Adrenal gland (tissue), 12 donors: ENCODE measurements around the gene IL17F. TPM values are rescaled to one million over a fixed set of nuclear protein-coding genes. Genes with fewer than 3 reads are reported as not detected.

ENCODE experiments used
- DNase-seq, 7 donors: peaks; one replicate each; pipeline ENCODE4 v3.0.0-alpha.2; 2019 to 2020
- H3K27ac ChIP-seq, 5 donors: fragments of 200-600 bp; sonication (generic) in 4 of 5; 1 replicate in 3 of 5; 2 replicates in 2 of 5; pipeline versions ENCODE4 v1.5.1 to v1.8.0; 2016 to 2020; ENCODE audit warnings: mild to moderate bottlenecking in 1 of 5
- H3K27me3 ChIP-seq: fragments of 200-600 bp; 2 replicates; pipeline ENCODE4 v1.8.0; 2021
- H3K36me3 ChIP-seq, 2 donors: fragments of 200-600 bp; replicated peaks in 1 of 2; 1 replicate in 1 of 2; 2 replicates in 1 of 2; pipeline versions ENCODE4 v1.5.1 to v1.8.0; 2018 to 2022
- H3K4me1 ChIP-seq, 2 donors: fragments of 200-600 bp; replicated peaks in 1 of 2; 1 replicate in 1 of 2; 2 replicates in 1 of 2; pipeline versions ENCODE4 v1.5.1 to v1.8.0; 2018 to 2021
- H3K4me3 ChIP-seq, 4 donors: fragments of 200-600 bp; sonication (generic) in 3 of 4; one replicate each; pipeline ENCODE4 v1.5.1; 2016 to 2018
- H3K9me3 ChIP-seq, 3 donors: fragments of 200-600 bp; sonication (generic) in 1 of 3; replicated peaks in 1 of 3; 1 replicate in 2 of 3; 2 replicates in 1 of 3; pipeline versions ENCODE4 v1.5.1 to v1.8.0; 2016 to 2021
- POLR2A ChIP-seq, 2 donors: fragments of 450-650 bp; IDR thresholded peaks; one replicate each; pipeline ENCODE4 v1.6.1; 2017; ENCODE audit warnings: antibody characterized with exemption in 2 of 2, mild to moderate bottlenecking in 2 of 2, moderate library complexity in 1 of 2
- WGBS, 4 donors: extraction: QIAGEN DNeasy Blood & Tissue Kit in 2 of 4; methylation state at CpG; one replicate each; pipeline versions ENCODE4 v1.1.5 to v1.1.7; 2013 to 2017; 5-methylcytosine and 5-hydroxymethylcytosine counted together
- intact Hi-C, 2 donors: fragments of 100-400 bp; cut with DNase I; formaldehyde crosslinking; loops; one replicate each; pipeline versions ENCODE4 v1.14.1 to v1.15.0; 2022 to 2023
- polyA plus RNA-seq, 3 donors: library from polyadenylated mRNA; stranded (reverse); fragments of 200-250 nt in 2 of 3; fragments of 350-450 nt in 1 of 3; fragmentation: Illumina TruSeq in 1 of 3; extraction: RNeasy Lipid Tissue Mini Kit (QIAGEN cat#74804) in 1 of 3; gene quantifications; one replicate each; pipeline ENCODE4 v1.2.3, GENCODE V29; 2013 to 2014
- total RNA-seq, 9 donors: library from RNA; depleted of rRNA in 4 of 9; stranded (reverse); fragments of >200 nt in 4 of 9; fragments of 120-200 nt in 1 of 9; fragmentation: NEBNext Ultra II Directional in 1 of 9; extraction: Animal tissue kit (Norgen Biotek cat#: 25700) in 1 of 9; gene quantifications; one replicate each; pipeline versions ENCODE4 v1.1.0 to v1.2.4, GENCODE V29; 2013 to 2023
- TF ChIP-seq, protein P1 (sequence below), 6 experiments: fragments of 450-650 bp in 4 of 6; fragments of 200-600 bp in 2 of 6; sonication (generic) in 1 of 6; IDR thresholded peaks; 1 replicate in 5 of 6; 2 replicates in 1 of 6; pipeline versions ENCODE4 v1.5.1 to v1.8.0; 2016 to 2021; ENCODE audit warnings: antibody characterized with exemption in 6 of 6, mild to moderate bottlenecking in 2 of 6, moderate library complexity in 1 of 6
- donor health status: healthy with polysubstance abuse.
- donor health status: Bipolar disorder and iron deficiency.
- donor health status: DM: yes; HTN: yes; CAD: no.
- donor health status: DM: no; HTN: no; CAD: no.
- donor health status: DM: no; HTN: no; CAD: no.
- donor health status: DM: yes; HTN: yes; CAD: no.

IL17F gene
- total and polyA plus RNA-seq, 12 donors: not detected

DNA sequence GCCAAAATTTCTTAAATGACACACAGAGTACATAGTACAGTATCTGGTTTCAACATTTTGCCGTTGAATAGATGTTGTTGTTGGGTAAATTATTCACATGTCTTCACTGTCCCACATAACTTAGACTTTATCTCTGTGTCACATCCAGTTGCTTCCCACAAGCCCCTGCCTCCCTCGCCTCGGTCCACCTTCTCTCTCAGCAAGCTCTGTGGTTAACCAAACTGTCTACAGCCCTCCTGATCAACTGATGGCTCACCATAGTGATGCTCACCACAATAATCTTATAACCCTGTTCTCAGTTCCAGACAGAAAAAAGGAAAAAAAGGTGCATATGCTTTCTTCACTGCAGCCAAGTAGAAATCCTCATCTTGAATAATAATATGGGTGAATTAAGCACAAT is 23.0 kb downstream of the IL17F start:
- WGBS, 4 donors: 39 to 63% (median 41%) methylated on average over 3 of the region's 3 CpGs
- DNase-seq: no peak
- intact Hi-C loops: no loop called here
- Histone ChIP-seq H3K27me3 (peaks cover 4% of the 10 kb centered on the region), H3K4me3 (no peak overlapping the region), H3K36me3 (no peaks in the 10 kb centered on the region), H3K27ac (no peak overlapping the region), H3K4me1 (no peaks in the 10 kb centered on the region), H3K9me3 (no peaks in the 10 kb centered on the region)
- TF ChIP-seq POLR2A (IDR thresholded peaks at IDR 0.05): no peak
- TF ChIP-seq, protein P1, sequence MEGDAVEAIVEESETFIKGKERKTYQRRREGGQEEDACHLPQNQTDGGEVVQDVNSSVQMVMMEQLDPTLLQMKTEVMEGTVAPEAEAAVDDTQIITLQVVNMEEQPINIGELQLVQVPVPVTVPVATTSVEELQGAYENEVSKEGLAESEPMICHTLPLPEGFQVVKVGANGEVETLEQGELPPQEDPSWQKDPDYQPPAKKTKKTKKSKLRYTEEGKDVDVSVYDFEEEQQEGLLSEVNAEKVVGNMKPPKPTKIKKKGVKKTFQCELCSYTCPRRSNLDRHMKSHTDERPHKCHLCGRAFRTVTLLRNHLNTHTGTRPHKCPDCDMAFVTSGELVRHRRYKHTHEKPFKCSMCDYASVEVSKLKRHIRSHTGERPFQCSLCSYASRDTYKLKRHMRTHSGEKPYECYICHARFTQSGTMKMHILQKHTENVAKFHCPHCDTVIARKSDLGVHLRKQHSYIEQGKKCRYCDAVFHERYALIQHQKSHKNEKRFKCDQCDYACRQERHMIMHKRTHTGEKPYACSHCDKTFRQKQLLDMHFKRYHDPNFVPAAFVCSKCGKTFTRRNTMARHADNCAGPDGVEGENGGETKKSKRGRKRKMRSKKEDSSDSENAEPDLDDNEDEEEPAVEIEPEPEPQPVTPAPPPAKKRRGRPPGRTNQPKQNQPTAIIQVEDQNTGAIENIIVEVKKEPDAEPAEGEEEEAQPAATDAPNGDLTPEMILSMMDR (IDR thresholded peaks at IDR 0.05): no peak

- H3K36me3 ChIP-seq: no peaks in the 10 kb centered on the region
- H3K27me3 ChIP-seq: peaks cover 4% of the 10 kb centered on the region
- H3K9me3 ChIP-seq: no peaks in the 10 kb centered on the region
- no peak for DNase-seq
- TF ChIP-seq, protein P1 (IDR thresholded peaks at IDR 0.05): no peak
- no peak overlapping the region for H3K27ac ChIP-seq
- 59 to 86% (median 76%) methylated on average over 2 of the region's 2 CpGs for whole genome bisulfite sequencing, 4 donors
- intact Hi-C loops: no loop called here
- H3K4me3 ChIP-seq: no peak overlapping the region
- no peaks in the 10 kb centered on the region for H3K4me1 ChIP-seq
Observed at GRCh38 chr6:52217761-52218160, 26.5 kb downstream of the IL17F start.

- Histone ChIP-seq H3K27me3 (no peaks in the 10 kb centered on the region), H3K36me3 (no peaks in the 10 kb centered on the region), H3K4me3 (no peak overlapping the region), H3K9me3 (no peaks in the 10 kb centered on the region), H3K4me1 (no peaks in the 10 kb centered on the region), H3K27ac (no peak overlapping the region)
- TF ChIP-seq, protein P1 (IDR thresholded peaks at IDR 0.05): no peak
- intact Hi-C loops: no loop called here
- no peak for DNase-seq
- 73 to 88% (median 80%) methylated on average over 5 of the region's 5 CpGs for WGBS, 4 donors
Observed at GRCh38 chr6:52216932-52217575, 27.2 kb downstream of the IL17F start.

DNA sequence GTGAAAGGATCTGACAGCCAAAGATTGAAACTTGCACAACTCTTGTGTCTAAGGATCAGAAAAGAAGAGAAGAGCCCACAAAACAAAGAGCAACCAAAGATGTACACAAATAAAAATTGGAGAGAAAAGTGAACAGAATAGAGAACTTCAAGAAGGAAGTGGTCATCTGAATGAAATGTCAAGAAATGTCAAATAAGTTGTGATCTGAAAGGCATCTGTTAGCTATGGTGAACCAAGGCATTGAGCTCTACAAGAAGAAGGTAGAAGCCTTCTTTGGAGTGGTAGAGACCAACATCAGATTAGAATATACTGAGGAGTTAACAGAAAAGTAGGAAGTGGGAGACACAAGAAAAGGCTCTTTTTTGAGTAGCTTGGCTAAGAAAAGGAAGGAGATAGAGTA is 28.5 kb downstream of the IL17F start:
- DNase-seq: no peak
- intact Hi-C loops: no loop called here

More for the DNA sequence above, 28.5 kb downstream of the IL17F start:
- Histone ChIP-seq H3K4me3 (no peak overlapping the region), H3K36me3 (no peaks in the 10 kb centered on the region), H3K9me3 (no peaks in the 10 kb centered on the region), H3K27ac (no peak overlapping the region), H3K27me3 (no peaks in the 10 kb centered on the region), H3K4me1 (no peaks in the 10 kb centered on the region)
- no peak for TF ChIP-seq POLR2A (IDR thresholded peaks at IDR 0.05)
- TF ChIP-seq, protein P1 (IDR thresholded peaks at IDR 0.05): no peak
